GM13976 (cell line): ENCODE measurements around the gene USP34.
"Not testable (repeated sequence)": the region's sequence is repeated elsewhere in the genome, so short reads cannot be mapped to it uniquely, and the experiment has no call there.

ENCODE experiments used
- DNase-seq: peaks from one replicate; pipeline ENCODE4 v3.0.0; 2012; ENCODE audit warnings: low spot score
- in situ Hi-C: fragments of 300-500 bp; cut with MboI; formaldehyde crosslinking; loops from one replicate; pipeline ENCODE4 v1.12.0; 2022; ENCODE audit warnings: low sequenced_read_pairs, mixed read lengths, inconsistent platforms; ENCODE audit not compliant: unreplicated experiment
- TF ChIP-seq, protein P1 (sequence below): IDR thresholded peaks from 2 replicates; pipeline ENCODE4 v1.5.1; 2012; ENCODE audit warnings: borderline replicate concordance, mild to moderate bottlenecking; ENCODE audit not compliant: insufficient read depth; ENCODE audit errors: extremely low read depth, missing control alignments, control extremely low read depth

The USP34 gene

GRCh38 chr2:61173116-61173515 is 297.8 kb downstream of the USP34 start:
- in situ Hi-C loops: no loop called here
- TF ChIP-seq, protein P1, sequence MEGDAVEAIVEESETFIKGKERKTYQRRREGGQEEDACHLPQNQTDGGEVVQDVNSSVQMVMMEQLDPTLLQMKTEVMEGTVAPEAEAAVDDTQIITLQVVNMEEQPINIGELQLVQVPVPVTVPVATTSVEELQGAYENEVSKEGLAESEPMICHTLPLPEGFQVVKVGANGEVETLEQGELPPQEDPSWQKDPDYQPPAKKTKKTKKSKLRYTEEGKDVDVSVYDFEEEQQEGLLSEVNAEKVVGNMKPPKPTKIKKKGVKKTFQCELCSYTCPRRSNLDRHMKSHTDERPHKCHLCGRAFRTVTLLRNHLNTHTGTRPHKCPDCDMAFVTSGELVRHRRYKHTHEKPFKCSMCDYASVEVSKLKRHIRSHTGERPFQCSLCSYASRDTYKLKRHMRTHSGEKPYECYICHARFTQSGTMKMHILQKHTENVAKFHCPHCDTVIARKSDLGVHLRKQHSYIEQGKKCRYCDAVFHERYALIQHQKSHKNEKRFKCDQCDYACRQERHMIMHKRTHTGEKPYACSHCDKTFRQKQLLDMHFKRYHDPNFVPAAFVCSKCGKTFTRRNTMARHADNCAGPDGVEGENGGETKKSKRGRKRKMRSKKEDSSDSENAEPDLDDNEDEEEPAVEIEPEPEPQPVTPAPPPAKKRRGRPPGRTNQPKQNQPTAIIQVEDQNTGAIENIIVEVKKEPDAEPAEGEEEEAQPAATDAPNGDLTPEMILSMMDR: no peak
- no peak for DNase-seq

- no peak for DNase-seq
- in situ Hi-C loops: no loop called here
- TF ChIP-seq, protein P1: no peak
Measured at GRCh38 chr2:61172671-61173070, 298.2 kb downstream of the USP34 start.

DNA sequence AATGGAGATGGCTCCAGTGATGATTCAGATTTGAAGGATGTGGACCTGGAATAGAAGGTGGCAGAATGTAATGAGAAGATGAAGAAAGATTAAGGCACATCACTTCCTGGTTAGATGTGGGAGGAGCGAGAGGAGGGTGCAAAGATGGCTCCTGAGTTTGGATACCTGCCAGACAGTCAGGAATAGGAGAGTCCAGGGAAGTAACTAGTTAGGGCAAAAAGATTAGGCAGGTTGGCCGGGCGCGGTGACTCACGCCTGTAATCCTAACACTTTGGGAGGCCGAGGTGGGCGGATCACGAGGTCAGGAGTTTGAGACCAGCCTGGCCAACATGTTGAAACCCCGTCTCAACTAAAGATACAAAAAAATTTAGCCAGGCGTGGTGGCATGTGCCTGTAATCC is 303.3 kb downstream of the USP34 start:
- TF ChIP-seq, protein P1: no peak
- no peak for DNase-seq
- in situ Hi-C loops: no loop called here

- in situ Hi-C loops: no loop called here
- no peak for DNase-seq
- TF ChIP-seq, protein P1: no peak
Measured at GRCh38 chr2:61165946-61166345, 304.9 kb downstream of the USP34 start.

- DNase-seq, in situ Hi-C loops: not testable (repeated sequence)
Measured at GRCh38 chr2:61165082-61165481, 305.8 kb downstream of the USP34 start.

GRCh38 chr2:61162721-61163120 is 308.2 kb downstream of the USP34 start:
- no peak for DNase-seq
- in situ Hi-C loops: no loop called here
- TF ChIP-seq, protein P1: no peak

DNA sequence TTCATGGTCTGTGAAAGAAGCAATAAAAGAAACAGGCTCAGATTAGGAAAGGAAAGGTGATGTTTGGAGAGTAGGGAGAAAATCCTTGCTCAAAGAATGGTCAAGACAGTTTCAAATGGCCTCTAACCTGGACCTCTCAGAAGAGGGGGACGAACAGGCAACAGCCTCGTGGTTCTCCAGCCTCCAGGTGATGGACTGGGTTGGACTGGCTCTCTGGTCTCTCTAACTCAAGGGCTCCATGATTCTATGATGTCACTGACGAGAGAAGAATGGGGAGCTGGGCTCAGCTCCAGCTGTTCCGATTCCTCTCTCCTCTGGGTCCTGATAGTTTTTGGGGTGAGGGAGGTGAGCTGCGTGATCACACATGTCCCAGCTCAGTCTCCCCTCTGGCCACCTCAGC is 309.0 kb downstream of the USP34 start, which contains the start of gene C2orf74:
Gene C2orf74 (plus strand): TSS at position 301 of the 400 bp plus-strand sequence. CDS start 327 bp downstream, outside the sequence.
- DNase-seq: no peak
- in situ Hi-C loops: no loop called here
- TF ChIP-seq, protein P1: no peak
